ENCODE data around the gene TRMT112. TPM values are rescaled to one million over a fixed set of nuclear protein-coding genes. Genes with fewer than 3 reads are reported as not detected.
"Not testable (repeated sequence)": the region's sequence is repeated elsewhere in the genome, so short reads cannot be mapped to it uniquely, and the experiment has no call there.

Gene TRMT112
- total and polyA plus RNA-seq, 10 of the 15 experiments (the other 5 are each of a cell fraction or from before 2014, with no cell fraction given), result 212 to 455 (median 308) TPM

GRCh38 chr11:64316672-64317324 is 561 bp downstream of the TRMT112 start (continued):
- no peak for TF ChIP-seq ZBTB33 (IDR thresholded peaks at IDR 0.05)
- 0 out of 2 replicates have a peak, but pooled peaks have one; percentile 16 for TF ChIP-seq RAD21 (IDR thresholded peaks at IDR 0.05; ENCODE audit: insufficient read depth, low read depth, low read length)
- TF ChIP-seq STAT3 (IDR thresholded peaks at IDR 0.05; ENCODE audit: low read depth, low read length), result no peak
- TF ChIP-seq MYB (IDR thresholded peaks at IDR 0.05; ENCODE audit: borderline replicate concordance, low read depth, low read length), result no peak
- TF ChIP-seq ASH2L (IDR thresholded peaks at IDR 0.05; ENCODE audit: borderline replicate concordance, low read depth), result no peak
- no peak; the same call in 1 of the 2 replicates for TF ChIP-seq NBN (IDR thresholded peaks at IDR 0.05)

- Histone ChIP-seq H3K79me2 (ENCODE audit: control insufficient read depth, insufficient read depth, low read length) (peaks cover 28% of the 10 kb centered on the region), H3K4me2 (ENCODE audit: control insufficient read depth, insufficient read depth) (peak overlapping the region; percentile 88), H3K4me3 (peak overlapping the region; percentile 80)
- BruUV-seq (replicated peaks); FAIRE-seq; H3K27me3 ChIP-seq (replicated peaks in 1 of 2; ENCODE audit: control insufficient read depth in 2 of 2, insufficient read depth in 2 of 2, low read length in 1 of 2); H4K20me1 ChIP-seq (ENCODE audit: control insufficient read depth, insufficient read depth); H3K4me1 ChIP-seq (ENCODE audit: control insufficient read depth, insufficient read depth, low read length); H3K36me3 ChIP-seq (ENCODE audit: control insufficient read depth in 2 of 2, insufficient read depth in 2 of 2, low read length in 1 of 2); H3K27ac ChIP-seq (ENCODE audit: control insufficient read depth, insufficient read depth); H3K9ac ChIP-seq (ENCODE audit: control insufficient read depth, insufficient read depth, low read length); H3K9me3 ChIP-seq (replicated peaks; ENCODE audit: control insufficient read depth, insufficient read depth, low read length); DNase-seq (ENCODE audit: low read depth, low spot score); H2AFZ ChIP-seq (ENCODE audit: control insufficient read depth, low read depth, low read length); in situ Hi-C loops (cut with MboI); ATAC-seq: not testable (repeated sequence)
- SMC1A ChIA-PET (ENCODE audit: uncharacterized antibody, unreplicated experiment), result interaction anchor here (5.3 kb wide), 1 partner anchor 17 kb away, joined by 71 read pairs; no protein-coding TSS in a partner anchor
- RAD21 ChIA-PET (ENCODE audit: unreplicated experiment), result interaction anchor here (0.5 to 5.6 kb wide), 5 partner anchors 16 to 487 kb away, joined by 3 to 176 read pairs (median 57); partner anchors contain the start of gene RPS6KA4
- peak; percentile 58; the same call in 1 of the 2 replicates for TF ChIP-seq POLR2A (IDR thresholded peaks at IDR 0.05; ENCODE audit: low read depth, low read length)
- POLR2A ChIA-PET, result interaction anchor here (0.5 to 3.5 kb wide), 5 partner anchors 11 to 777 kb away, joined by 6 to 42 read pairs (median 23); partner anchors contain the start of genes CCDC88B, ESRRA and FKBP2
- intact Hi-C loops (cut with micrococcal nuclease; ENCODE audit: unreplicated experiment), result loop anchor here (2.0 to 5.0 kb wide), 2 partner anchors 41 to 133 kb away; partner anchors contain the start of gene RPS6KA4
- WGBS (ENCODE audit: insufficient coverage, insufficient replicate concordance, low lambda C conversion rate, missing lambda C conversion rate), result 79% methylated on average over 23 of the region's 25 CpGs
- CTCF ChIA-PET, result interaction anchor here (0.7 to 5.9 kb wide), 4 partner anchors 13 to 420 kb away, joined by 3 to 228 read pairs (median 96); partner anchors contain the start of genes CCDC88B and ESRRA
Observed at GRCh38 chr11:64315667-64316526, 1.5 kb downstream of the TRMT112 start.

All from GM12878 (cell line).